Measurements from ENCODE around the gene CYTH1. TPM values are rescaled to one million over a fixed set of nuclear protein-coding genes. Genes with fewer than 3 reads are reported as not detected.

The CYTH1 gene
- total and polyA plus RNA-seq, 2 experiments from 2014 or later = 10.4 to 11.7 TPM

- Histone ChIP-seq H3K36me3 (ENCODE audit: low read depth) (0 out of 2 replicates have a peak, but pooled peaks cover 3% of the 10 kb centered on the region), H2AFZ (no peak overlapping the region), H3K27me3 (replicated peaks; ENCODE audit: insufficient read depth) (no peaks in the 10 kb centered on the region), H3K4me1 (ENCODE audit: insufficient read depth) (peaks cover 27% of the 10 kb centered on the region), H3K27ac (no peak overlapping the region), H3K9me2 (ENCODE audit: insufficient read depth) (no peaks in the 10 kb centered on the region), H3F3A (ENCODE audit: insufficient read depth) (peaks cover 29% of the 10 kb centered on the region), H3K9me3 (ENCODE audit: low read depth) (no peaks in the 10 kb centered on the region), H3K79me2 (ENCODE audit: insufficient read depth) (no peaks in the 10 kb centered on the region), H3K4me3 (no peak overlapping the region), H3K9ac (no peak overlapping the region), H3K4me2 (ENCODE audit: unreplicated experiment) (no peak overlapping the region), H4K20me1 (ENCODE audit: insufficient read depth) (no peaks in the 10 kb centered on the region)
- TF ChIP-seq EZH2 (IDR thresholded peaks at IDR 0.05; ENCODE audit: insufficient read depth, poor library complexity, severe bottlenecking) (no peak), EZH2phosphoT487 (IDR thresholded peaks at IDR 0.05; ENCODE audit: insufficient read depth, low read depth) (no peak)
- WGBS, 2 experiments (ENCODE audit: low coverage in 1 of 2, low lambda C conversion rate in 2 of 2, missing lambda C conversion rate in 2 of 2) = 91 to 93% methylated on average over 7 of the region's 7 CpGs
- DNase-seq = no peak
- in situ Hi-C loops (cut with MboI) = no loop called here
Observed at GRCh38 chr17:78787444-78787843, 5.4 kb upstream of the CYTH1 start.

GRCh38 chr17:78785663-78786057, 3.6 kb upstream of the CYTH1 start:
- H3K36me3 ChIP-seq (ENCODE audit: low read depth) = no peaks in the 10 kb centered on the region
- in situ Hi-C loops (cut with MboI) = no loop called here
- H4K20me1 ChIP-seq (ENCODE audit: insufficient read depth) = no peaks in the 10 kb centered on the region
- peaks cover 16% of the 10 kb centered on the region for H3F3A ChIP-seq (ENCODE audit: insufficient read depth)
- no peak overlapping the region for H3K27ac ChIP-seq
- WGBS, 2 experiments (ENCODE audit: low coverage in 1 of 2, low lambda C conversion rate in 2 of 2, missing lambda C conversion rate in 2 of 2) = 100% methylated on average over 1 of the region's 1 CpG
- TF ChIP-seq EZH2 (IDR thresholded peaks at IDR 0.05; ENCODE audit: insufficient read depth, poor library complexity, severe bottlenecking) (no peak), EZH2phosphoT487 (IDR thresholded peaks at IDR 0.05; ENCODE audit: insufficient read depth, low read depth) (no peak)
- H3K9me3 ChIP-seq (ENCODE audit: low read depth) = no peaks in the 10 kb centered on the region
- H3K4me3 ChIP-seq = no peak overlapping the region
- H3K9ac ChIP-seq = no peak overlapping the region
- peaks cover 11% of the 10 kb centered on the region for H3K79me2 ChIP-seq (ENCODE audit: insufficient read depth)
- H2AFZ ChIP-seq = no peak overlapping the region
- peaks cover 16% of the 10 kb centered on the region for H3K4me1 ChIP-seq (ENCODE audit: insufficient read depth)
- H3K9me2 ChIP-seq (ENCODE audit: insufficient read depth) = no peaks in the 10 kb centered on the region
- H3K4me2 ChIP-seq (ENCODE audit: unreplicated experiment) = no peak overlapping the region
- no peak for DNase-seq
- no peaks in the 10 kb centered on the region for H3K27me3 ChIP-seq (replicated peaks; ENCODE audit: insufficient read depth)

GRCh38 chr17:78785011-78785662, 3.1 kb upstream of the CYTH1 start:
- Histone ChIP-seq H3K27me3 (replicated peaks; ENCODE audit: insufficient read depth) (no peaks in the 10 kb centered on the region), H3K4me2 (ENCODE audit: unreplicated experiment) (no peak overlapping the region), H3K4me1 (ENCODE audit: insufficient read depth) (peaks cover 10% of the 10 kb centered on the region), H2AFZ (no peak overlapping the region), H3F3A (ENCODE audit: insufficient read depth) (peaks cover 11% of the 10 kb centered on the region), H3K27ac (no peak overlapping the region), H3K4me3 (no peak overlapping the region), H3K36me3 (ENCODE audit: low read depth) (no peaks in the 10 kb centered on the region), H4K20me1 (ENCODE audit: insufficient read depth) (no peaks in the 10 kb centered on the region), H3K9ac (no peak overlapping the region), H3K79me2 (ENCODE audit: insufficient read depth) (peaks cover 16% of the 10 kb centered on the region), H3K9me2 (ENCODE audit: insufficient read depth) (no peaks in the 10 kb centered on the region), H3K9me3 (ENCODE audit: low read depth) (no peaks in the 10 kb centered on the region)
- DNase-seq = no peak
- 81 to 82% methylated on average over 12 of the region's 12 CpGs for WGBS, 2 experiments (ENCODE audit: low coverage in 1 of 2, low lambda C conversion rate in 2 of 2, missing lambda C conversion rate in 2 of 2)
- TF ChIP-seq EZH2 (IDR thresholded peaks at IDR 0.05; ENCODE audit: insufficient read depth, poor library complexity, severe bottlenecking) (no peak), EZH2phosphoT487 (IDR thresholded peaks at IDR 0.05; ENCODE audit: insufficient read depth, low read depth) (no peak)
- in situ Hi-C loops (cut with MboI) = no loop called here

GRCh38 chr17:78784352-78784751, 2.3 kb upstream of the CYTH1 start:
- no peak for DNase-seq
- Histone ChIP-seq H3K4me1 (ENCODE audit: insufficient read depth) (peaks cover 2% of the 10 kb centered on the region), H3K4me3 (no peak overlapping the region), H3K36me3 (ENCODE audit: low read depth) (no peaks in the 10 kb centered on the region), H3K9me2 (ENCODE audit: insufficient read depth) (no peaks in the 10 kb centered on the region), H3F3A (ENCODE audit: insufficient read depth) (peaks cover 5% of the 10 kb centered on the region; the same call in 1 of the 2 replicates), H3K27me3 (replicated peaks; ENCODE audit: insufficient read depth) (no peaks in the 10 kb centered on the region), H3K9ac (no peak overlapping the region), H4K20me1 (ENCODE audit: insufficient read depth) (no peaks in the 10 kb centered on the region), H3K27ac (no peak overlapping the region), H3K4me2 (ENCODE audit: unreplicated experiment) (no peak overlapping the region), H3K9me3 (ENCODE audit: low read depth) (no peaks in the 10 kb centered on the region), H2AFZ (no peak overlapping the region), H3K79me2 (ENCODE audit: insufficient read depth) (peaks cover 24% of the 10 kb centered on the region)
- in situ Hi-C loops (cut with MboI) = no loop called here
- TF ChIP-seq EZH2 (IDR thresholded peaks at IDR 0.05; ENCODE audit: insufficient read depth, poor library complexity, severe bottlenecking) (no peak), EZH2phosphoT487 (IDR thresholded peaks at IDR 0.05; ENCODE audit: insufficient read depth, low read depth) (no peak)
- WGBS, 2 experiments (ENCODE audit: low coverage in 1 of 2, low lambda C conversion rate in 2 of 2, missing lambda C conversion rate in 2 of 2) = 94 to 95% methylated on average over 6 of the region's 6 CpGs

Measured in GM23248 (cell line).